ENCODE measurements around the gene NFE2.

NFE2 gene

GRCh38 chr12:54304187-54304810 lies 3.5 kb upstream of the NFE2 start:
- no peak for TF ChIP-seq CTCF (conservative IDR thresholded peaks at IDR 0.05; ENCODE audit: low read length)
- H3K4me3 ChIP-seq (ENCODE audit: low read length): no peak overlapping the region
- DNase-seq (ENCODE audit: low read depth): peak; percentile 60

GRCh38 chr12:54303640-54304039 lies 2.8 kb upstream of the NFE2 start:
- DNase-seq (ENCODE audit: low read depth): no peak
- no peak overlapping the region for H3K4me3 ChIP-seq (ENCODE audit: low read length)
- no peak for TF ChIP-seq CTCF (conservative IDR thresholded peaks at IDR 0.05; ENCODE audit: low read length)

GRCh38 chr12:54301428-54302048 lies 723 bp upstream of the NFE2 start:
- H3K4me3 ChIP-seq (ENCODE audit: low read length): no peak overlapping the region
- DNase-seq (ENCODE audit: low read depth): no peak
- no peak for TF ChIP-seq CTCF (conservative IDR thresholded peaks at IDR 0.05; ENCODE audit: low read length)

GRCh38 chr12:54300225-54300731 lies 537 bp downstream of the NFE2 start:
- H3K4me3 ChIP-seq (ENCODE audit: low read length): peak overlapping the region; percentile 52
- no peak for TF ChIP-seq CTCF (conservative IDR thresholded peaks at IDR 0.05; ENCODE audit: low read length)
- DNase-seq (ENCODE audit: low read depth): no peak

- TF ChIP-seq CTCF (conservative IDR thresholded peaks at IDR 0.05; ENCODE audit: low read length): no peak
- no peak for DNase-seq (ENCODE audit: low read depth)
- no peak overlapping the region for H3K4me3 ChIP-seq (ENCODE audit: low read length)
Observed at GRCh38 chr12:54299515-54300224, 1.1 kb downstream of the NFE2 start.

GRCh38 chr12:54298904-54299303 lies 1.9 kb downstream of the NFE2 start:
- no peak for TF ChIP-seq CTCF (conservative IDR thresholded peaks at IDR 0.05; ENCODE audit: low read length)
- DNase-seq (ENCODE audit: low read depth): no peak
- no peak overlapping the region for H3K4me3 ChIP-seq (ENCODE audit: low read length)
